Measurements from ENCODE around the gene ZNHIT2.

- TF ChIP-seq CTCF (IDR thresholded peaks at IDR 0.05): no peak
- TF ChIP-seq POLR2A (IDR thresholded peaks at IDR 0.05): no peak
Measured at GRCh38 chr11:65120831-65121230, 3.3 kb upstream of the ZNHIT2 start.
